ENCODE measurements around the gene FSCN2.

Gene FSCN2

DNA sequence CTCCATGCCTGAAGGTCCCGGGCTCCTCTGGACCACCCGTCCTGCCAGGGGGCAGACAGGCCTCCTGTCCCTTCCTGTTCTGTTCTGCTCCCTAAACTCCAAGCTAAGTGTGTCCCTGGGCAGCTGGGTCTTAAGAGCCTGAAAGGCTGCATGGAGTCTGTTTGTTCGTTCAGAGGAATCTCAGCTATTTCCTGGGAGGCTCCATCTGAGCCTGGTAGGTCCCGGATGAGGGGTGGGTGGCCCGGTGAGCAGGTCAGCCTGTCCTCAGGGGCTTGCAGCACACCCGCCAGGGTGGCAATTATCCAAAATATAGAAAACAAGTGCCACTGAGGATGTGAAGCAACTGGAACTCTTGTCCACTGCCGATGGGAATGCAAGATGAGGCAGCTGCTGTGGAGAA is 28.1 kb upstream of the FSCN2 start:
- H3K27ac ChIP-seq: no peak overlapping the region
- no peak for TF ChIP-seq ZFX (IDR thresholded peaks at IDR 0.05; ENCODE audit: borderline replicate concordance)
- TF ChIP-seq, protein P1, sequence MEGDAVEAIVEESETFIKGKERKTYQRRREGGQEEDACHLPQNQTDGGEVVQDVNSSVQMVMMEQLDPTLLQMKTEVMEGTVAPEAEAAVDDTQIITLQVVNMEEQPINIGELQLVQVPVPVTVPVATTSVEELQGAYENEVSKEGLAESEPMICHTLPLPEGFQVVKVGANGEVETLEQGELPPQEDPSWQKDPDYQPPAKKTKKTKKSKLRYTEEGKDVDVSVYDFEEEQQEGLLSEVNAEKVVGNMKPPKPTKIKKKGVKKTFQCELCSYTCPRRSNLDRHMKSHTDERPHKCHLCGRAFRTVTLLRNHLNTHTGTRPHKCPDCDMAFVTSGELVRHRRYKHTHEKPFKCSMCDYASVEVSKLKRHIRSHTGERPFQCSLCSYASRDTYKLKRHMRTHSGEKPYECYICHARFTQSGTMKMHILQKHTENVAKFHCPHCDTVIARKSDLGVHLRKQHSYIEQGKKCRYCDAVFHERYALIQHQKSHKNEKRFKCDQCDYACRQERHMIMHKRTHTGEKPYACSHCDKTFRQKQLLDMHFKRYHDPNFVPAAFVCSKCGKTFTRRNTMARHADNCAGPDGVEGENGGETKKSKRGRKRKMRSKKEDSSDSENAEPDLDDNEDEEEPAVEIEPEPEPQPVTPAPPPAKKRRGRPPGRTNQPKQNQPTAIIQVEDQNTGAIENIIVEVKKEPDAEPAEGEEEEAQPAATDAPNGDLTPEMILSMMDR (IDR thresholded peaks at IDR 0.05): no peak

DNA sequence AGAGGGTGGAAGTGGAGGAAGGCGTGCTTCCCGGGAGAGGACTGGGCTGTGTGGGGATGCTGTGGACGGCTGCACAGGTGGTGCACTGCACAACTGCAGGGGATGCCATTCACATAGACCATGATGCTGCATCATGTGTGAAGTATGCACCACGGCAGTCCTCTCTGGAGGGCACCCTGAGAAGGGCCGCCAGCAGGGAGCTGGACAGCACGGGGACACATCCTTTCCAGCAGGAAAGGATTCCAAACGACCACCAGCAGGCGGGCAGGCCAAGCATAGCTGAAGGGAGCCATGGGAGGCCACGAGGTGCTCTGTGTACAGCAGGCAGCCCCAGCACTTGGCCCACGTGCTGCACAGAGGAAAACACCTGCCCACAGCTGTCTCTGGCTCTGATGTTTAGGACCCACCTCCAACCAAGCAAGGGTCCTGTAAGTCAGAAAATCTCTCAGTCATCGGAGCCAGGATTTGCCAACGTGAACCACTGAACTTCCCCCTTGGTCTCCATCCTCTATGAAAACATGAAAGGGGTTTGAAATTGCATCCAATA is 25.6 kb upstream of the FSCN2 start:
- H3K27ac ChIP-seq: no peak overlapping the region
- no peak for TF ChIP-seq ZFX (IDR thresholded peaks at IDR 0.05; ENCODE audit: borderline replicate concordance)
- TF ChIP-seq, protein P1 (IDR thresholded peaks at IDR 0.05): no peak

DNA sequence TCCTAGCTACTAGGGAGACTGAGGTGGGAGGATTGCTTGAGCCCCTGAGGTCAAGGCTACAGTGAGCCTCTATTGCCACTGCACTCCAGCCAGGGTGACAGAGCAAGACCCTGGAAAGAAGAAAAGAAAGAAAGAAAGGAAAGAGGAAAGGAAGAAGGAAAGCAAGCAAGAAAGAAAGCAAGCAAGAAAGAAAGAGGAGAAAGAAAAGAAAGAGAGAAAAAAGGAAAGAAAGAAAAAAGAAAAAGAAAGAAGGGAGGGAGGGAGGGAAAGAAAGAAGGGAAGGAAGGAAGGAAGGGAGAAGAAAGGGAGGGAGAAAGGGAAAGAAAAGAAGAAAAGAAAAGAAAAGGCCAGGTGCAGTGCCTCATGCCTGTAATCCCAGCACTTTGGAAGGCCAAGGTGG is 24.6 kb upstream of the FSCN2 start:
- no peak overlapping the region for H3K27ac ChIP-seq
- TF ChIP-seq, protein P1 (IDR thresholded peaks at IDR 0.05): no peak
- no peak for TF ChIP-seq ZFX (IDR thresholded peaks at IDR 0.05; ENCODE audit: borderline replicate concordance)

DNA sequence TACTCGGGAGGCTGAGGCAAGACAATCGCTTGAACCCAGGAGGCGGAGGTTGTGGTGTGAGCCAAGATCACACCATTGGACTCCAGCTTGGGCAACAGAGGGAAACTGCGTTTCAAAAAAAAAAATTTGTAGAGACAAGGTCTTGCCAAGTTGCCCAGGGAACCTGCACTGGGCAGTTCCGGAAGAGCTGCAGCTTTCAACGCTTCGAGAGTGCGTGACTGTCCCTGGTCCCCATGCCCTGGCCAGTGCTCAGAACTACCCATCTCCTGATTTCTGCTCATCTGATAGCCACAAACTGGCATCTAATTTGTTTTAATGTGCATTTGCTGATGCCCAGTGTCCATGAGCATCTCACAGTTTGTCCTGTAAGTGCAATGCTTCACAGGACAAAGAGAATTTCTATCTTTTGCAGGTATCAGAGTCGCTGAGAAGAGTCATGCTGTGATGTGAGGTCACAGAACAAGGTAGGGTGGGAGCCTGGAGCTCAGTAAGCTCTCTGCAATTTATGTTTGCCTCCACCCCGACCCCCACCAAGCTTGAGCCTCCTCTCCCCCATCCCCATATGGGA is 19.5 kb upstream of the FSCN2 start:
- H3K27ac ChIP-seq: peak overlapping the region; percentile 100
- TF ChIP-seq, protein P1 (IDR thresholded peaks at IDR 0.05): no peak
- no peak for TF ChIP-seq ZFX (IDR thresholded peaks at IDR 0.05; ENCODE audit: borderline replicate concordance)

DNA sequence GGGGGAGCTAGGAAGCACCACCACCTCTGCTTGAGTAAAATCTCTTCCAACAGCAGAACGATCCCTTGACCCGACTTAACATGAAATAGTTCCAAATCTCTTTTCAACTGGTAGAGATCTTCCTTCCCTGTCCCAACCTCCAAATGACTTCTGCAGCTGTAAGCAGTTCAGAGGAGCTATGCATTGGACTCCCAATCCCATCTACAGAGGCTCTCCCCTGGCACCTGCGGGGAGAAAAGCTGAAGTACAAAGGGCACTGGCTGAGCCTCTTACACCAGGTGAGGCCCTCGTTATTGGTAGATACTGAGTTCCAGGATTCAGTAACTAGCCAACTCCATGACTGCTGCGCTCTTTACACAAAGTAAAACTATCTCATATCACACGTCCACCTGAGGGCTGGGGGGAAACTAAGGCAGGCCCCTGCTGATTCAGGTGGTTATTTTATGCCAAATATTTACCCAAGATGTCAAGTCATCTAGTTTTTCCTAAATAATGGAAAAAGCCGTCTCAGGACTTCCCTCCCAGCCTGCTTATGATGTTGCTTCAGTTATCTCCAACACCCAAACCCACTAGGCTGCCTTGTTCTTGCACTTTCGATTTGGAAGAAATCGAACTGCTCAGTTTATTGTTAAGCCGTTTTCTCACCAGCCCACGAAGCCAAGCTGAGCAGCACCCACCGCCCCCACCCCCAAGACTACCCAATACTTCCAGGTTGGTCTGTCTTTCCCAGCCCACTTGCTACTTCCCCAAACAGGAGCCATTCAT is 18.8 kb upstream of the FSCN2 start:
- H3K27ac ChIP-seq: peak overlapping the region; percentile 100
- no peak for TF ChIP-seq ZFX (IDR thresholded peaks at IDR 0.05; ENCODE audit: borderline replicate concordance)
- TF ChIP-seq, protein P1 (IDR thresholded peaks at IDR 0.05): no peak

DNA sequence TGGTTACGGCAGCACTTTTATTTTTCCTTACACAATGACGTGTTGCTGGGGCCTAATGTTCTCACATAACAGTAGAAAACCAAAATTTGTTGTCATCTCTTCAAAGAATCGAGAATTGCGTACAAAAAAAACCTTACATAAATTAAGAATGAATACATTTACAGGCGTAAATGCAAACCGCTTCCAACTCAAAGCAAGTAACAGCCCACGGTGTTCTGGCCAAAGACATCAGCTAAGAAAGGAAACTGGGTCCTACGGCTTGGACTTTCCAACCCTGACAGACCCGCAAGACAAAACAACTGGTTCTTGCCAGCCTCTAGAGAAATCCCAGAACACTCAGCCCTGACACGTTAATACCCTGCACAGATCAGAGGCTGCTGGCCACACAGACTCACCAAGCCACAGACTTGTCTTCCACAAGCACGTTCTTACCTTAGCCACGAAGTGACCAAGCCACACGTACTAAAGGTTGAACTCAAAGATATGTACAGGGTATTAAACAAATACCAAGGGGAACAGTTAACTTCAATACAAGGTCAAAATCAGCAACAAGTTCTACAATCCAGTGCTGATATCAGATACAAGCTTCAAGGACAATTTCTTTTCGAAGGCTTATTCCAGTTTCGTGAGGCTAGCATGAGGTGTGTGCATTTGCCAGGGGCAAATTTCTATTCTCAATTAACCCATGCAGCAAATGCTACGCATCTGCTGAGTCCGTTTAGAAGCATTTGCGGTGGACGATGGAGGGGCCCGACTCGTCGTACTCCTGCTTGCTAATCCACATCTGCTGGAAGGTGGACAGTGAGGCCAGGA is 18.0 kb upstream of the FSCN2 start:
- peak overlapping the region; percentile 100 for H3K27ac ChIP-seq
- no peak for TF ChIP-seq ZFX (IDR thresholded peaks at IDR 0.05; ENCODE audit: borderline replicate concordance)
- TF ChIP-seq, protein P1 (IDR thresholded peaks at IDR 0.05): no peak

Data from 22Rv1 (cell line).